ENCODE measurements around the gene OR2L8. TPM values are rescaled to one million over a fixed set of nuclear protein-coding genes. Genes with fewer than 3 reads are reported as not detected.

Gene OR2L8
- total RNA-seq, result not detected

DNA sequence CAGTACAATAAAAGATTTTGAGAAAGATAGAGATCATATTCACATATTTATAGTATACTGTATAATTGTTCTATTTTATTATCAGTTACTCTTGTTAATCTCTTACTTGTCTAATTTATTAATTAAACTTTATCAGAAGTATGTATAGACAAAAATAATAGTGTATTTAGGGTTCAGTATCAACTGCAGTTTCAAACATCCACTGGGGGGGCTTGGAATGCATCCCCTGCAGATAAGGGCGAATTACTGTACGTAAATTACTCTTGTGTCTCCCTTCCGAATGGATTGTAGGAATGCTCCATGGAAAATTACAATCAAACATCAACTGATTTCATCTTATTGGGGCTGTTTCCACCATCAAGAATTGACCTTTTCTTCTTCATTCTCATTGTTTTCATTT is at the start of gene OR2L8:
OR2L8 (plus strand) TSS at position 301 of the 400 bp plus-strand sequence; CDS start at position 301, 0 bp downstream.
- H3K27me3 Mint-ChIP-seq, result no peaks in the 10 kb centered on the region
- H3K4me3 Mint-ChIP-seq, result no peak within 1 kb of the TSS
- no peaks in the 10 kb centered on the region for H3K9me3 Mint-ChIP-seq
- no peaks in the 10 kb centered on the region for H3K36me3 Mint-ChIP-seq
- no peaks in the 10 kb centered on the region for H3K4me1 Mint-ChIP-seq
- DNase-seq (no peak), ATAC-seq (ENCODE audit: low read depth) (no peak)
- H3K27ac Mint-ChIP-seq, result no peak within 1 kb of the TSS
- POLR2A ChIA-PET, result no interaction called here

DNA sequence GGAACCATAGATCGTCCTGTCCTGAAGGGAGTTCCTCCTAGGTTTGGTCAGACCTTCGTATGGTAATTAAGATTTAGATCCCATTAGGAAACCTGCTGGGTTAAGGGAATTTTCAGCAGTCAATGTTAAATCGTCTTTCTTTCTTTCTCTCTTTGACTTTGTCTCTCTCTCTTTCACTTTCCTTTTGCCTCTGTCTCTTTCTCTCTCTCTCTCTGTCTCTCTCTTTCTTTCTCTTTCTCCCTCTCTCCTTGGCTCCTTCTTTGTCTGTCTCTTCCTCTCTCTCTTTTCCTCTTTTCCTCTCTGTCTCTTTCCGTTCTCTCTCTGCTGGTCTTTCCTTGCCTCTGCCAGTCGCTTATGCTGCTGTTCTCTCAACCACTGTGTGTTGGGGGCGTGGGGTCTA is 44.5 kb upstream of the OR2L8 start:
- Mint-ChIP-seq H3K27ac (no peak overlapping the region), H3K36me3 (peaks cover 2% of the 10 kb centered on the region), H3K4me3 (no peak overlapping the region), H3K4me1 (peaks cover 12% of the 10 kb centered on the region), H3K9me3 (peaks cover 4% of the 10 kb centered on the region), H3K27me3 (no peaks in the 10 kb centered on the region)
- POLR2A ChIA-PET, result no interaction called here
- ATAC-seq (ENCODE audit: low read depth), result no peak
- no peak for DNase-seq

GRCh38 chr1:247905181-247905580 is 43.5 kb upstream of the OR2L8 start:
- Mint-ChIP-seq H3K27ac (no peak overlapping the region), H3K36me3 (peaks cover 2% of the 10 kb centered on the region), H3K27me3 (no peaks in the 10 kb centered on the region), H3K9me3 (peaks cover 4% of the 10 kb centered on the region), H3K4me1 (peaks cover 12% of the 10 kb centered on the region), H3K4me3 (no peak overlapping the region)
- ATAC-seq (ENCODE audit: low read depth) (no peak), DNase-seq (no peak)
- POLR2A ChIA-PET, result no interaction called here

GRCh38 chr1:247905910-247906503 is 42.7 kb upstream of the OR2L8 start:
- peak overlapping the region; percentile 78 for H3K27ac Mint-ChIP-seq
- POLR2A ChIA-PET, result no interaction called here

DNA sequence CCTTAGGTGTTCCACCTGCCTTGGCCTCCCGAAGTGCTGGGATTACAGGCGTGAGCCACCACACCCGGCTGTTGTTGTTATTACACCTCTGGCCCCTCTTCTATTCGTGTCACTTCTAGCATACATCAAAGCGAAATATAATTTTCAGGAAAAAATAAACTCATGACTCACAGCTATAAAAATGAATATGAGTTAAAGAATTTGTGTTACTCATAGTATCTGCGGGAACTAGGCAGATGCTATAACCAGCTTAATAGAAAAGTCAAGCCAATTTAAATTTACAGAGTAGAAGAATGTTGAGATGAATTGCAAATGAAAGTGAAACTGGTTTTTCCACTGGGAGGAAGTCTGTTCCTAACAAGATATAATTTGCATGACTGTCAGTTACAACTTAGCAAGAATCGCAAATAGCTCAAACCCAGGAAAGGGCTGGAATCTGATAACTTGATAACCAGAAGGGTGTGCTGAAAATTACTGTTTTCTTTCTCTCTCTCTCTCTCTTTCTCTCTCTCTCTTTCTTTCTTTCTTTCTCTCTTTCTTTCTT is 42.1 kb upstream of the OR2L8 start:
- Mint-ChIP-seq H3K36me3 (peaks cover 2% of the 10 kb centered on the region), H3K27me3 (no peaks in the 10 kb centered on the region), H3K9me3 (peaks cover 4% of the 10 kb centered on the region), H3K4me1 (peaks cover 12% of the 10 kb centered on the region), H3K4me3 (peak overlapping the region; percentile 81), H3K27ac (peak overlapping the region; percentile 78)
- DNase-seq, result no peak
- ATAC-seq (ENCODE audit: low read depth), result peak; percentile 63
- POLR2A ChIA-PET, result no interaction called here

More at GRCh38 chr1:247905910-247906503, 42.7 kb upstream of the OR2L8 start:
- ATAC-seq (ENCODE audit: low read depth) (no peak), DNase-seq (no peak)
- peak overlapping the region; percentile 81 for H3K4me3 Mint-ChIP-seq
- peaks cover 2% of the 10 kb centered on the region for H3K36me3 Mint-ChIP-seq
- no peaks in the 10 kb centered on the region for H3K27me3 Mint-ChIP-seq
- H3K9me3 Mint-ChIP-seq, result peaks cover 4% of the 10 kb centered on the region
- peaks cover 12% of the 10 kb centered on the region for H3K4me1 Mint-ChIP-seq

DNA sequence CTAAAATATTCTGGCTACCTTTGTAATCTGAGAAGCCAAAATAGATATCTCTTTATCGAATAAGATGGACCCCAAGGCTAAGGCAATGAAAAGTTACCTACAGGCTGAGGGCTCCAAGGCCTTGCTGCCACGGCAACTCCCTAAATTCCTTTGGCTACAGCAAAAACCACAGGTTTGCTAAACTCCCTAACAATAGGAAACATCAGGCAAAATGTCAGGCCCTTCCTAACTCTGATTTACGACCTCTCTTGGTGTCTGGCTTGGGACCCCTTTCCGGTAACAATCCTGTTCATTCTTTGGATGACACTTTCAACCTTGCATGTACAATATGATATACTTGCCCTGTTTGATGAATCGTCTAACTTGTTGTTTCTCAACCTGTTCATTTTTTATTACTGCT is 39.9 kb upstream of the OR2L8 start:
- no peaks in the 10 kb centered on the region for H3K27me3 Mint-ChIP-seq
- no peak overlapping the region for H3K27ac Mint-ChIP-seq
- DNase-seq (no peak), ATAC-seq (ENCODE audit: low read depth) (no peak)
- H3K4me3 Mint-ChIP-seq, result no peak overlapping the region
- peaks cover 12% of the 10 kb centered on the region for H3K4me1 Mint-ChIP-seq
- POLR2A ChIA-PET, result no interaction called here
- peaks cover 3% of the 10 kb centered on the region for H3K9me3 Mint-ChIP-seq
- peaks cover 2% of the 10 kb centered on the region for H3K36me3 Mint-ChIP-seq

DNA sequence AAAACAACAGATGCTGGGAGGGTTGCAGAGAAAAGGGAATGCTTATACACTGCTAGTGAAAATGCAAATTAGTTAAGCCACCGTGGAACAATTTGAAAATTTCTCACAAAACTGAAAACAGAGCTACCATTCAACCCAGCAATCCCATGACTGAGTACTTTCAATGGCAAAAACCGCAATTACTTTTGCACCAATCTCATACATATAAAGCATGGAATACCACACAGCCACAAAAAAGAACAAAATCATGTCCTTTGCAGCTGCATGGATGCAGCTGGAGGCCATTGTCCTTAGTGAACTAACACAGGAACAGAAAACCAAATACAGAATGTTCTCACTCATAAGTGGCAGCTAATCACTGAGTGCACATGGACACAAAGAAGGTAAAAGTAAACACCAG is 34.9 kb upstream of the OR2L8 start:
- H3K27ac Mint-ChIP-seq, result no peak overlapping the region
- H3K36me3 Mint-ChIP-seq, result no peaks in the 10 kb centered on the region
- no peaks in the 10 kb centered on the region for H3K9me3 Mint-ChIP-seq
- POLR2A ChIA-PET, result no interaction called here
- no peak overlapping the region for H3K4me3 Mint-ChIP-seq
- peaks cover 9% of the 10 kb centered on the region for H3K27me3 Mint-ChIP-seq
- no peaks in the 10 kb centered on the region for H3K4me1 Mint-ChIP-seq
- ATAC-seq (ENCODE audit: low read depth), result no peak
- DNase-seq, result no peak

DNA sequence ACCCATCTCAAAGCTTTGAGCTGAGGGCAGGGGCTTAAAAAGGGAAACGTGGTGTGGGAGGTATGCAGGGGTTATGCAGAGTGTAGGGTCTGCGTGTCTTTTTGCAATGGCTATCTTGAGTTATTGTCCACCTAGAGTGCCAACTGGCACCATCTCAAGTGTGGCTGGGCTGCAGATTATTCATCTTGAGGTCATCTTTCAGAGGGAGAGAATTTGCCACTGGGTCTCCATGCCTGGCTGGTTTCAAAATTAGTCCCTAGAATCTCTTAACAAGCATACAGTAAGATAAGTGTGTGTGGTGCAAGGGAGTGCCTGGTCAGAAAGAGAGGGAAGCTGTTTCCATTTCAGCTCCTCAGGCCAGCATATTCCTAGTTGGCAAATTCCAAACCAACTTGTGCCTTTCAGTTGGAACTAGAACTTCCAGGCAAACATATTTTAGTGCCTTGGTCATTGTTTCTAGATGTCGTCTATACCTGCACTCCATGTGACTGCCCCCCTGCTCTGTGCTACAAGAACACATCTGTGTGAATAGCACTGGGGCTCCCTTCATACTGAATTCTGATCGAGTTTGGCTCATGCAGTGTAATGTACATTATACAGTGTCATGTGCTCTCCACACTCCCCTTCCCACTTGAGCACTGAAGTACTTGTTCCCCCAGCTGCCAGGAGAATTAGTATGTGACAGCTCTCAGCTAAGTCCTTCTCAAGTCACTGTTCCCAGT is 33.6 kb upstream of the OR2L8 start:
- POLR2A ChIA-PET, result no interaction called here

GRCh38 chr1:247919952-247920351 is 28.7 kb upstream of the OR2L8 start, which contains the start of gene OR2T8:
Gene OR2T8 (plus strand): TSS chr1:247920252. CDS start chr1:247921018, 766 bp downstream.
- Mint-ChIP-seq H3K4me3 (no peak within 1 kb of the TSS), H3K4me1 (no peaks in the 10 kb centered on the region), H3K27ac (no peak within 1 kb of the TSS), H3K36me3 (no peaks in the 10 kb centered on the region), H3K27me3 (peaks cover 5% of the 10 kb centered on the region), H3K9me3 (no peaks in the 10 kb centered on the region)
- POLR2A ChIA-PET, result no interaction called here
- no peak for DNase-seq
- no peak for ATAC-seq (ENCODE audit: low read depth)

More for the DNA sequence above, 33.6 kb upstream of the OR2L8 start:
- Mint-ChIP-seq H3K27me3 (peaks cover 9% of the 10 kb centered on the region), H3K27ac (no peak overlapping the region), H3K4me1 (no peaks in the 10 kb centered on the region), H3K36me3 (no peaks in the 10 kb centered on the region), H3K4me3 (no peak overlapping the region), H3K9me3 (no peaks in the 10 kb centered on the region)
- DNase-seq (no peak), ATAC-seq (ENCODE audit: low read depth) (no peak)

GRCh38 chr1:247923941-247924340 is 24.7 kb upstream of the OR2L8 start:
- Mint-ChIP-seq H3K4me1 (no peaks in the 10 kb centered on the region), H3K36me3 (no peaks in the 10 kb centered on the region), H3K27me3 (peaks cover 2% of the 10 kb centered on the region), H3K4me3 (no peak overlapping the region), H3K9me3 (no peaks in the 10 kb centered on the region), H3K27ac (no peak overlapping the region)
- POLR2A ChIA-PET, result no interaction called here
- no peak for ATAC-seq (ENCODE audit: low read depth)
- no peak for DNase-seq

DNA sequence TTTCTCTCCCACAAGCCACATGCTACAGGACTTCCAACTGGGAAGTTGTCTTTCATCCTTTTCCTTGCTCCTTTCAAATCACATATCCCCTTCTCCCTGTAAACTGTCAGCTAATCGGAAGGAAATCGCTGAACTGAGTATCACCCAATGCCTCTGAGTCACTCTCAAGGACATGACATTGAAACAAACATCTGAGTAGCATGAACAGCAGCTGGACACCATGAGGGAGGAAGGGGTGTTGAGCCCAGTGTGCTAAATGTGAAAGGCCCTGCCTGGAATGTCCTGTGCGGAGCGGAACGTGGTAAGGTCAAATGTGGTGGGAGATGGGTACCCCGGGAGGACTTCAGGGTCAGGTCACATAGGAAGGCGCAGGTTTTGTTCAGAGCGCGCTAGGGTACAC is 23.8 kb upstream of the OR2L8 start, which contains the start of gene OR2AJ1:
OR2AJ1 (plus strand) TSS at position 22 of the 400 bp plus-strand sequence. CDS start 8,880 bp downstream, outside the sequence.
- H3K4me3 Mint-ChIP-seq, result no peak within 1 kb of the TSS
- no peak within 1 kb of the TSS for H3K27ac Mint-ChIP-seq
- POLR2A ChIA-PET, result no interaction called here
- H3K9me3 Mint-ChIP-seq, result no peaks in the 10 kb centered on the region
- no peak for DNase-seq
- no peaks in the 10 kb centered on the region for H3K4me1 Mint-ChIP-seq
- ATAC-seq (ENCODE audit: low read depth), result no peak
- H3K27me3 Mint-ChIP-seq, result peaks cover 2% of the 10 kb centered on the region
- no peaks in the 10 kb centered on the region for H3K36me3 Mint-ChIP-seq

GRCh38 chr1:247933989-247934388 is 14.7 kb upstream of the OR2L8 start:
- POLR2A ChIA-PET, result no interaction called here
- Mint-ChIP-seq H3K27ac (no peak overlapping the region), H3K27me3 (peaks cover 4% of the 10 kb centered on the region), H3K4me1 (no peaks in the 10 kb centered on the region), H3K36me3 (no peaks in the 10 kb centered on the region), H3K9me3 (no peaks in the 10 kb centered on the region), H3K4me3 (no peak overlapping the region)
- no peak for DNase-seq
- no peak for ATAC-seq (ENCODE audit: low read depth)

DNA sequence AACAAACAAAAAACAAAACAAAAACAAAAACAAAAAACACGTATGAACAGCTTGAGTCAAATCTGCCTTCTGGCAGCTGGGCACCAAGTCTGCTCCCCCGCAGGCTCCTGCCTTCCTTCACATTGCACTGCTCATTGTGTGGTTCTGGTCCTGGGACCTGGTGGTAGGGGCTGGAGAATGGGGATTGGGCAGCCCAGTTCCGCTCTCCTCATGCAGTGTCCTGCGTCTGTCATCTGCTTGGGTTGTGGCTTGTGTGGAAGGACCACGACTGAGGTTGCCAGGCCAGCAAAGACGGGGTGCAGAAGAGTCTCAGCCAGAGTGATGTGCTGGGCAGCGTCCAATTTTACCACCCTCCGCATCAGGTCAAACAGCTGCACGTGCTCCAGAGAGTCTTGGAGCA is 12.9 kb upstream of the OR2L8 start:
- H3K4me3 Mint-ChIP-seq, result no peak overlapping the region
- H3K9me3 Mint-ChIP-seq, result no peaks in the 10 kb centered on the region
- ATAC-seq (ENCODE audit: low read depth) (no peak), DNase-seq (no peak)
- POLR2A ChIA-PET, result no interaction called here
- no peaks in the 10 kb centered on the region for H3K36me3 Mint-ChIP-seq
- no peak overlapping the region for H3K27ac Mint-ChIP-seq
- peaks cover 4% of the 10 kb centered on the region for H3K27me3 Mint-ChIP-seq
- no peaks in the 10 kb centered on the region for H3K4me1 Mint-ChIP-seq

DNA sequence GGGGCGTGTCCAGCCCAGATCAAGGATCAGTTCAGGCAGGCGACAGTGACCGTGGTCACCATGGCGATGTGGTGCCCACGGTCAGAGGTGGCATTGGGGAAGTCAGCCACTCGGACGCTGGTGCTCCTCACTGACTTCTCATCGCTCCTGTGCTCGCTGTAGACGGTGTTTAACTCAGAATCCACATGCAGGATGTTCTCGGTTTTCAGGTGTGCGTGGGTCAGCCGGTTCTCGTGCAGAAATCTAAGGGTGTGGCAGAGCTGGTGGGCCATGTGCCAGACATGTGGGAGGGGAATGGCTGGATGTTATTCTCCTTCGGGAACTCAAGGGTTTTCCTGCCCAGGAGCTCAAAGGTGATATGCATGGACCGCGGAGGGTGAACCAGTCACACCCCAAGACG is 12.2 kb upstream of the OR2L8 start:
- peak overlapping the region; percentile 16 for H3K4me3 Mint-ChIP-seq
- H3K36me3 Mint-ChIP-seq, result no peaks in the 10 kb centered on the region
- POLR2A ChIA-PET, result no interaction called here
- DNase-seq (no peak), ATAC-seq (ENCODE audit: low read depth) (no peak)
- H3K27me3 Mint-ChIP-seq, result no peaks in the 10 kb centered on the region
- no peak overlapping the region for H3K27ac Mint-ChIP-seq
- H3K9me3 Mint-ChIP-seq, result no peaks in the 10 kb centered on the region
- H3K4me1 Mint-ChIP-seq, result no peaks in the 10 kb centered on the region
